K562 (cell line): ENCODE measurements around the gene MVD. TPM values are rescaled to one million over a fixed set of nuclear protein-coding genes. Genes with fewer than 3 reads are reported as not detected.
A peak's percentile ranks its signal among the peaks of the same experiment; 100 is the strongest.

Experiments
- ATAC-seq: fragments of 200-7000 bp; cut with Tn5 transposase; 3 replicates; pipeline ENCODE4 v1.9.1; 2020; ENCODE audit warnings: moderate library complexity
- BruUV-seq: library from RNA; stranded (reverse); fragments of 400-500 nt; replicated peaks from 2 replicates; lab custom pipeline; 2021; lab: Mats Ljungman, UMichigan
- CTCF ChIA-PET: fragments of 300-600 bp; formaldehyde crosslinking; extraction: SDS; loops from one replicate; lab custom pipeline; 2021; ENCODE audit warnings: low intra/inter-chr PET ratio; lab: Yijun Ruan, JAX
- POLR2A ChIA-PET: fragments of 300-600, 350-650 bp; sonication (Branson Sonifier 250); formaldehyde crosslinking; extraction: SDS; loops from one replicate; lab custom pipeline; 2021; ENCODE audit warnings: antibody characterized with exemption, inconsistent platforms; lab: Yijun Ruan, JAX
- DNase-seq, 4 experiments: peaks; one replicate each; pipeline versions ENCODE4 v3.0.0 to v3.0.0-alpha.2; 2011 to 2018; ENCODE audit warnings: low spot score in 3 of 4, mixed read lengths in 3 of 4; ENCODE audit errors: extremely low read depth in 1 of 4
- FAIRE-seq: peaks from 2 replicates; lab custom pipeline; 2011; peaks lifted over from hg19 to GRCh38; lab: Jason Lieb, UNC
- H2AFZ ChIP-seq: 2 replicates; pipeline ENCODE4 v1.6.0; 2011; ENCODE audit warnings: low read depth, low read length, control low read depth, inconsistent platforms
- H3K27ac ChIP-seq: fragments of 200-600 bp; 3 replicates; pipeline ENCODE4 v1.8.0; 2011; ENCODE audit warnings: low read depth, mild to moderate bottlenecking, control low read depth, inconsistent platforms, low read length, moderate library complexity, mixed read lengths; ENCODE audit errors: extremely low read depth
- H3K27me3 ChIP-seq, 2 experiments: fragments of 300-600 bp in 1 of 2; 2 replicates in 1 of 2; 3 replicates in 1 of 2; pipeline versions ENCODE4 v1.6.0 to v1.8.0; 2011; ENCODE audit warnings: inconsistent platforms in 2 of 2, low read length in 2 of 2, mild to moderate bottlenecking in 1 of 2, mixed read lengths in 1 of 2, moderate library complexity in 1 of 2; ENCODE audit not compliant: control insufficient read depth in 2 of 2, insufficient read depth in 2 of 2
- H3K36me3 ChIP-seq: fragments of 300-600 bp; 3 replicates; pipeline ENCODE4 v1.8.0; 2011; ENCODE audit warnings: mild to moderate bottlenecking, low read length, inconsistent platforms; ENCODE audit not compliant: control insufficient read depth, insufficient read depth
- H3K4me1 ChIP-seq, 2 experiments: fragments of 200-600 bp in 1 of 2; replicated peaks in 1 of 2; 2 replicates in 1 of 2; 3 replicates in 1 of 2; pipeline versions ENCODE4 v1.5.1 to v1.8.0; 2011; ENCODE audit warnings: inconsistent platforms in 2 of 2, low read length in 2 of 2, mild to moderate bottlenecking in 1 of 2, mixed read lengths in 1 of 2, moderate library complexity in 1 of 2; ENCODE audit not compliant: control insufficient read depth in 2 of 2, insufficient read depth in 2 of 2
- H3K4me2 ChIP-seq: 2 replicates; pipeline ENCODE4 v1.6.1; 2011; ENCODE audit warnings: low read length, control low read depth, inconsistent platforms, mixed read lengths; ENCODE audit not compliant: insufficient read depth
- H3K4me3 ChIP-seq: fragments of 200-600 bp; sonication (generic), shearing (Covaris generic); 2 replicates; pipeline ENCODE4 v1.5.1; 2016; ENCODE audit warnings: control low read depth, inconsistent platforms
- H3K79me2 ChIP-seq: fragments of 200-600 bp; 3 replicates; pipeline ENCODE4 v1.8.0; 2011; ENCODE audit warnings: low read length, inconsistent platforms; ENCODE audit not compliant: control insufficient read depth, insufficient read depth
- H3K9ac ChIP-seq, 2 experiments: 2 replicates each; pipeline versions ENCODE4 v1.6.0 to v1.6.1; 2011; ENCODE audit warnings: low read depth in 2 of 2, low read length in 2 of 2, control low read depth in 1 of 2, inconsistent platforms in 1 of 2, mild to moderate bottlenecking in 1 of 2, mixed read lengths in 1 of 2; ENCODE audit not compliant: insufficient read depth in 1 of 2
- H3K9me1 ChIP-seq: one replicate; pipeline ENCODE4 v1.6.0; 2011; ENCODE audit warnings: inconsistent platforms, mild to moderate bottlenecking, low read length, moderate library complexity; ENCODE audit not compliant: control insufficient read depth, insufficient read depth
- H3K9me3 ChIP-seq: replicated peaks from 2 replicates; pipeline ENCODE4 v1.5.1; 2011; ENCODE audit warnings: low read depth, low read length, inconsistent platforms; ENCODE audit not compliant: control insufficient read depth, insufficient read depth
- H4K20me1 ChIP-seq: replicated peaks from 2 replicates; pipeline ENCODE4 v1.6.1; 2011; ENCODE audit warnings: low read length, inconsistent platforms, mixed read lengths; ENCODE audit not compliant: control insufficient read depth, insufficient read depth
- DPF2 ChIP-seq: fragments of 450-650 bp; IDR thresholded peaks from 2 replicates; pipeline ENCODE4 v1.6.1; 2016
- GABPB1 ChIP-seq: sonication (generic); formaldehyde crosslinking; IDR thresholded peaks from 2 replicates; pipeline ENCODE4 v1.8.0; 2022; ENCODE audit warnings: mild to moderate bottlenecking, missing genetic modification reagents
- HNRNPUL1 ChIP-seq: fragments of 200-400 bp; formaldehyde crosslinking; IDR thresholded peaks from 2 replicates; pipeline ENCODE4 v1.6.1; 2017; ENCODE audit warnings: low read length
- ILK ChIP-seq: fragments of 450-650 bp; IDR thresholded peaks from 2 replicates; pipeline ENCODE4 v1.6.1; 2016; ENCODE audit warnings: missing genetic modification characterization, low read depth, mild to moderate bottlenecking, missing compliant biosample characterization, moderate library complexity, borderline replicate concordance
- NR2C2 ChIP-seq, 2 experiments: fragments of 200-800 bp in 1 of 2; sonication (Bioruptor generic) in 1 of 2; sonication (generic) in 1 of 2; formaldehyde crosslinking in 1 of 2; IDR thresholded peaks; 2 replicates each; pipeline versions ENCODE4 v1.6.1 to v1.8.0; 2016 to 2022; ENCODE audit warnings: mild to moderate bottlenecking in 1 of 2, missing compliant biosample characterization in 1 of 2, missing genetic modification characterization in 1 of 2, missing genetic modification reagents in 1 of 2
- PPARD ChIP-seq: fragments of 250-450 bp; sonication (Bioruptor Pico); IDR thresholded peaks from 2 replicates; pipeline ENCODE4 v1.8.0; 2022; ENCODE audit warnings: inconsistent platforms, mild to moderate bottlenecking, moderate library complexity
- TEAD2 ChIP-seq: fragments of 450-650 bp; IDR thresholded peaks from 2 replicates; pipeline ENCODE4 v1.6.1; 2016; ENCODE audit warnings: missing genetic modification characterization, control low read depth, missing compliant biosample characterization
- ZHX1 ChIP-seq: fragments of 150-350 bp; conservative IDR thresholded peaks from 2 replicates; pipeline ENCODE4 v1.6.1; 2014; ENCODE audit warnings: low read length
- ZNF668 ChIP-seq: fragments of 250-450 bp; sonication (Bioruptor Pico); IDR thresholded peaks from 2 replicates; pipeline ENCODE4 v1.8.0; 2022; ENCODE audit warnings: mild to moderate bottlenecking, inconsistent platforms
- WGBS: fragments of 100-300 bp; shearing (Covaris generic); methylation state at CpG from one replicate; pipeline ENCODE4 v1.1.6; 2016; ENCODE audit warnings: low coverage, mixed read lengths; ENCODE audit not compliant: insufficient coverage; ENCODE audit errors: missing lambda C conversion rate; 5-methylcytosine and 5-hydroxymethylcytosine counted together
- in situ Hi-C: fragments of 300-500 bp; cut with MboI; formaldehyde crosslinking; loops from 4 replicates; pipeline ENCODE4 v1.15.0; 2018; ENCODE audit warnings: inconsistent platforms, mixed read lengths
- intact Hi-C: fragments of 100-400 bp; cut with micrococcal nuclease; formaldehyde crosslinking; loops from 2 replicates; pipeline ENCODE4 v1.14.2; 2022
- polyA plus RNA-seq, 8 experiments: library from polyadenylated mRNA; depleted of rRNA in 4 of 8; stranded (reverse) in 5 of 8; unstranded in 3 of 8; fragments of >200 nt; fragmentation: Nextera tagmentation in 2 of 8; fragmentation: Illumina TruSeq in 1 of 8; extraction: Ambion mirVana in 2 of 8; extraction: Trizol in 1 of 8; gene quantifications; 2 replicates each; pipeline versions ENCODE4 v1.2.1 to v1.2.3, GENCODE V29; 2011 to 2014; ENCODE audit warnings: inconsistent platforms in 1 of 8, missing spikeins in 1 of 8
- total RNA-seq, 7 experiments: library from RNA; depleted of rRNA in 6 of 7; stranded (reverse); fragments of >200 nt in 6 of 7; fragmentation: Illumina TruSeq in 2 of 7; extraction: Trizol in 2 of 7; gene quantifications; 2 replicates each; pipeline versions ENCODE4 v1.2.1 to v1.2.3, GENCODE V29; 2011 to 2021; ENCODE audit warnings: low replicate concordance in 1 of 7
- TF ChIP-seq, protein P1 (sequence below): fragments of 200-800 bp; sonication (Bioruptor generic); IDR thresholded peaks from 2 replicates; pipeline ENCODE4 v1.6.1; 2017; ENCODE audit warnings: missing genetic modification characterization, missing compliant biosample characterization
- TF ChIP-seq, protein P2 (sequence below): fragments of 450-650 bp; IDR thresholded peaks from 2 replicates; pipeline ENCODE4 v1.6.1; 2014; ENCODE audit warnings: low read depth, mild to moderate bottlenecking, moderate library complexity, borderline replicate concordance

Gene MVD
- total and polyA plus RNA-seq, 9 of the 15 experiments (the other 6 are each of a cell fraction or from before 2014, with no cell fraction given), result 12.2 to 141 (median 45.3) TPM

DNA sequence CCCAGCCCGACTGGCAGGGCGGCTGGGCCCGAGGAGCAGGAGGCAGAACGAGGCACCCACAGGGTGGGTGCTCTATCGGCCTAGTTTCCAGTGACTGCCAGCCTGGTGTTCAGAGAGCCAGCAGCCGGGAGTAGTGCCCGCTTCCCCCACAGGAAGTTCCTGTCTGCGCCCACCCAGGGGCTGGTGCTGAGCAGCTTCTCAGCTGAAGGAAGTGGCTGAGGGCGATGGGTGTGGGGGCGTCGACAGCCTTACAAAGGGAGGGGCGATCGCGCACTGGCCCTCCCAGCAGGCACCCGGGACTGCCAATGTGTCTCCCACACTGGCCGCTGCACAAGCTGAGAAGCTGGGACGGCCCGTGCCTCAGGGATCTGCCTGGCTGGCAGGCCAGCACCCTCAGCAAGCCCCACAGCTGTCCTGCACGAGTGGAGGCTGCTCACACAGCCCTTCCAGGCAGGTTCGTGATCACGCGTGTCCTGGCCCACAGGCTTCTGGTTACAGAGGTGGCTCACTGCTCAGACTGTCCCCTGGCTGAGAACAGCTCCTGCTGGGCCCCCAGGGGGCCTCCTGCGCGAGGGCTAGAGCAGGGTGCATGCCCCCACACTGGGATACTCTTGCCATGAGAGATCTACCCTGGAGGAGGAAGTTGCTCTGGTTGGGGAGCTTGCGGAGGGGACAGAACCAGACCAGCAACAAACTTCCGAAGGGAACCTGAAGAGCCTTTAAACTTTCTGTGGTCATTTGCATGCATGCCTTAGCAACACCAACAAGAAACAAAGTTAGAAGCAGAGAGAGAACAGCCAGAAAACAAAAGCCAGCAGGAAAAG is 40.8 kb upstream of the MVD start (continued):
- TF ChIP-seq GABPB1, result 0 out of 2 replicates have a peak, but pooled peaks have one; percentile 32

GRCh38 chr16:88702371-88703210 is 39.7 kb upstream of the MVD start:
- ChIA-PET CTCF (interaction anchor here (0.6 kb wide), 1 partner anchor 37 kb away, joined by 3 read pairs; no protein-coding TSS in a partner anchor), POLR2A (interaction anchor here (0.7 to 1.0 kb wide), 4 partner anchors 9 to 77 kb away, joined by 3 to 4 read pairs (median 3); no protein-coding TSS in a partner anchor)
- Histone ChIP-seq H3K79me2 (peaks cover 64% of the 10 kb centered on the region), H2AFZ (no peak overlapping the region), H3K27ac (peak overlapping the region; percentile 25; the same call in 1 of the 3 replicates), H3K4me1 (peaks cover 16 to 85% of the 10 kb centered on the region in 2 experiments), H3K9me3 (no peaks in the 10 kb centered on the region), H3K27me3 (no peaks in the 10 kb centered on the region), H3K36me3 (peaks cover 61% of the 10 kb centered on the region; the same call in 1 of the 3 replicates), H3K9me1 (peaks cover 3% of the 10 kb centered on the region), H3K4me2 (no peak overlapping the region), H3K4me3 (no peak overlapping the region), H3K9ac (peak overlapping the region in 1 of 2 experiments; percentile 88; a peak in 2 of 4 replicates), H4K20me1 (peaks cover 11% of the 10 kb centered on the region; the same call in 1 of the 2 replicates)
- FAIRE-seq (no peak), DNase-seq (no peak), ATAC-seq (no peak)
- 89% methylated on average over 31 of the region's 31 CpGs for WGBS
- in situ Hi-C loops (no loop called here), intact Hi-C loops (no loop called here)
- no TSS peak for BruUV-seq
- no peak for TF ChIP-seq DPF2
- TF ChIP-seq ZHX1, result no peak
- no peak for TF ChIP-seq ZNF668 (CRISPR knock-in tag)
- no peak for TF ChIP-seq NR2C2 (CRISPR knock-in tag; IDR thresholded peaks at IDR 0.05)
- no peak for TF ChIP-seq NR2C2 (tag; IDR thresholded peaks at IDR 0.05)
- no peak for TF ChIP-seq HNRNPUL1
- TF ChIP-seq PPARD (CRISPR knock-in tag), result no peak
- no peak for TF ChIP-seq ILK
- TF ChIP-seq, protein P1, sequence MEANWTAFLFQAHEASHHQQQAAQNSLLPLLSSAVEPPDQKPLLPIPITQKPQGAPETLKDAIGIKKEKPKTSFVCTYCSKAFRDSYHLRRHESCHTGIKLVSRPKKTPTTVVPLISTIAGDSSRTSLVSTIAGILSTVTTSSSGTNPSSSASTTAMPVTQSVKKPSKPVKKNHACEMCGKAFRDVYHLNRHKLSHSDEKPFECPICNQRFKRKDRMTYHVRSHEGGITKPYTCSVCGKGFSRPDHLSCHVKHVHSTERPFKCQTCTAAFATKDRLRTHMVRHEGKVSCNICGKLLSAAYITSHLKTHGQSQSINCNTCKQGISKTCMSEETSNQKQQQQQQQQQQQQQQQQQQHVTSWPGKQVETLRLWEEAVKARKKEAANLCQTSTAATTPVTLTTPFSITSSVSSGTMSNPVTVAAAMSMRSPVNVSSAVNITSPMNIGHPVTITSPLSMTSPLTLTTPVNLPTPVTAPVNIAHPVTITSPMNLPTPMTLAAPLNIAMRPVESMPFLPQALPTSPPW (CRISPR knock-in tag), result no peak
- TF ChIP-seq TEAD2, result no peak
- TF ChIP-seq, protein P2, sequence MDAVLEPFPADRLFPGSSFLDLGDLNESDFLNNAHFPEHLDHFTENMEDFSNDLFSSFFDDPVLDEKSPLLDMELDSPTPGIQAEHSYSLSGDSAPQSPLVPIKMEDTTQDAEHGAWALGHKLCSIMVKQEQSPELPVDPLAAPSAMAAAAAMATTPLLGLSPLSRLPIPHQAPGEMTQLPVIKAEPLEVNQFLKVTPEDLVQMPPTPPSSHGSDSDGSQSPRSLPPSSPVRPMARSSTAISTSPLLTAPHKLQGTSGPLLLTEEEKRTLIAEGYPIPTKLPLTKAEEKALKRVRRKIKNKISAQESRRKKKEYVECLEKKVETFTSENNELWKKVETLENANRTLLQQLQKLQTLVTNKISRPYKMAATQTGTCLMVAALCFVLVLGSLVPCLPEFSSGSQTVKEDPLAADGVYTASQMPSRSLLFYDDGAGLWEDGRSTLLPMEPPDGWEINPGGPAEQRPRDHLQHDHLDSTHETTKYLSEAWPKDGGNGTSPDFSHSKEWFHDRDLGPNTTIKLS, result no peak
